SH-SY5Y (cell line): ENCODE measurements around the gene PLAAT3.

Experiments
- GATA2 ChIP-seq: IDR thresholded peaks from 2 replicates; pipeline ENCODE4 v1.6.1; 2011; ENCODE audit warnings: mild to moderate bottlenecking, low read depth, low read length
- GATA3 ChIP-seq: IDR thresholded peaks from 2 replicates; pipeline ENCODE4 v1.6.1; 2011; ENCODE audit warnings: low read depth, mild to moderate bottlenecking, low read length, moderate library complexity

The PLAAT3 gene

DNA sequence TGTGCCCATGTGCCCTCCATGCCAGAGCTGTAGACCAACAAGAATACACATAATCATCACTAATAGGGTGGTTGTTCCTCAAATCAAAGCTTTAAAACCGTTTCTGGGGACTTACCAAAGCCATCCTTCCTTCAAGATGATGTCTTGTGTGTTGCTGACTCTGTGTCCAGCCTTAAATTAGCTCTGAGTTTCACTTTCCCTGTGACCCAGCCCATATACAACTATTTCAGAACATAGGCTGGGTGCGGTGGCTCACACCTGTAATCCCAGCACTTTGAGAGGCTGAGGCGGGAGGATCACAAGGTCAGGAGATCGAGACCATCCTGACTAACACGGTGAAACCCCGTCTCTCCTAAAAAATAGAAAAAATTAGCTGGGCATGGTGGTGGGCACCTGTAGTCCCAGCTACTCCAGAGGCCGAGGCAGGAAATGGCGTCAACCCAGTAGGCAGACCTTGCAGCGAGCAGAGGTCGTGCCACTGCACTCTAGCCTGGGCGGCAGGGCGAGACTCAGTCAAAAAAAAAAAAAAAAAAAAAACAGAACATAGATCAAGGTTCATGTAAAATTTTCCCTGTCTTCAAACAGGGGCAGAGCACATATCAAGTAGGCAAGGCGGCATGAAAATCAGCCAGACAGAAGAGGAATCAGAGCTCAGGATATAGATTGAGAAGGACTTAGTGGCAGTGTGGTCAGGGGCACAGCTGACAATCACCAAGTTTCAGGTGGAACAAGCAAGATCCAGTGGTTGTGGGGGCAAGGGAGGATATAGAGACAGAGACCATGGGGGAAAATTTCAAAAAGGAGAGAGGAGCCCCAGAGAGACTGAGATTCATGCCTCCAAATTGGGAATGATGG lies 50.8 kb downstream of the PLAAT3 start, which contains the start of gene PLAAT2:
Gene PLAAT2, minus strand, starts transcription at position 179 of the 855 bp plus-strand sequence. Its CDS starts 55 bp downstream, at position 124.
- no peak for TF ChIP-seq GATA2
- no peak for TF ChIP-seq GATA3

DNA sequence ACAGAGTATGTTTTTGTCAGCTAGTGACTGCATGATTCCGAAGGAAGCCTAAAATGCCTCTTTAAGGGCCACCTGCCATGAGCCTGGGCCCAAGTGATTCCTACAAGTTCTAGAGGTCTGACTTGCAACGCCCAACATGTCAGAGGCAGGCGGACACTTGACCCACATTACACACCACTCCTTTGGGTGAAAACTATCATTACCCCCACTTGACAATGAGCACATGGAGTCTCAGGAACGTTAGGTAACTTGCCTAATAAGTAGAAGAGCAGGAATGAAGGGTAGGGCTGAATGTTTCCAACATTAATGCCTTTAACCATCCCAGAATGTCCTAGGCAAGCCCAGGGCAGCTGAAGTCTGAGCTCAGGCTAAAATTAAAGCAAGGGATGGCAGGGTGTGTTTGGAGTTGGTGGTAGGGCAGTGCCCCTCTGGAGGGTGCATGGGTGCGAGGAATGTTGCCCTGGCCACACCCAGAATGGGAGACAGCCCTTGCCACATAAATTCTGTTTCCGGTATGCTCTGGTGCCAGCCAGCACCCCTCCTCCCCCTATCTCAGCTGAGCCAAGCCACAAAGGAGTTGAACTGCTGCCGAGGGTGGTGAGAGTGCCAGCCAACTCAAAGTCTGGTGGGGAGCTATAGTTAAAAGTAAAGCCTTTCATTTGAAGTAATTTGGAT lies 53.6 kb downstream of the PLAAT3 start:
- TF ChIP-seq GATA3 = no peak
- TF ChIP-seq GATA2 = no peak

- TF ChIP-seq GATA3 (no peak), GATA2 (no peak)
Measured at GRCh38 chr11:63558459-63559157, 55.6 kb downstream of the PLAAT3 start.

GRCh38 chr11:63557570-63557969 lies 56.7 kb downstream of the PLAAT3 start:
- TF ChIP-seq GATA3 (no peak), GATA2 (no peak)

DNA sequence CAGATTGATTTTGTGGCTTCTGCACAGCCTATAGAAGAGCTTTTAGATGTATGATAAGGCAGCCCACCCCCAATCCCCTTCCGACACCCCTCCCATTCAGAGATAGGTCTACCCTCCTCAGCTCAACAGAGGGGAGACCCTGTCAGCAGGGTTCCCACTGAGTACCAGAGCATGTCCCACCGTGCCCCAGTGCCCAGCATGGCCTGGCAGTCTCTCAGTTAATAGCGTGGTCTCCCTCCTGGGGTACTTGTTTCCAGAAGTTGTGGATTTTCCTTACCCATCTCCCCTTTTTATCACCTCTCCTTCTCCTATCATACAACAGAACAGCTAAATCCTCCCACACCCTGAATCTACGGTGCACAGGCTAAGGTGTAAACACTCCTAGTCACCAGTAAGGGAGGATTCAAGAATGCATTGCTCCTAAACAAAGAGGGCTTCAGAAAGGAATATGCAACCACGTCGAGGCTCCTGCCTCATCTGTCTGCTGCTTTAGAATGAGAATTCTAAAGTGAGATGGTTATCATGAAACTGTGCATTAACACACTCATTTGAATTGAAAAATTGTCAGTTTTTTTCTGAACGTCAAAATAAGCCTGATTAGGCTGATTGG lies 57.7 kb downstream of the PLAAT3 start:
- no peak for TF ChIP-seq GATA2
- no peak for TF ChIP-seq GATA3

DNA sequence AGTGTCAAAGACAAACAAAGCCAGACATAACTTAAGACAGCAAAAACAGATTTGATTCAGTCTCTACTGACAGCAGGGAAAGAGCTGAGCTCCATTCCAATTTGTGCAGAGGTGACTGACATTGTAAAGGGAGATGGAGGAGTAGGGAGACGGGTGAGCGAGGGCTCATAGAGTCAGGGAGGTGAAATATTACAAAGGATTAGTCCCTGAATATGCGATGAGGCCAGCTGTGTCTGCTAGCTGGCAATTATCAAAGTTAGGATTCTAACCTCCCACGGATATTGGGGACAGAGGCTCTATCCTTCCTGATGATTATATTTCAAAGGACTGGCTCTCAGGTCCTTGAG lies 59.4 kb downstream of the PLAAT3 start:
- no peak for TF ChIP-seq GATA3

DNA sequence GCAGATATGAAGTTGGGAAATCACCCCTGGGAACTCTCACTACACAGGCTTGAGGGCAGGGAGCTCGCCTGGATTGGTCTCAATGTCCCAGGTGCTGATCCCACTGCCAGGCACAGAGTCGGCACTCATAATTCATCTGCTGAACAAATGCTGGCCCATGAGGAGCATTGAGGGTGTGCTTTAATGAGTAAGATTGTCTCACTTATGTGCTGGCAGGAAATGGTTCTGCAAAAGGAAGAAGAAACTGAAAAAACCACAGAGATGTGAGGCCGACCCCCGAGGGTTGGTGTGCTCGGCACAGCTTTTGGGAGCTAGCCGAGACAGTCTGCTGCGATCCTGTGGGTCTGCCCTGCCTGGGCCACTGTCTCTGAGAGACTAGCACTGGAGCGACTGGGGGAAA lies 60.5 kb downstream of the PLAAT3 start:
- TF ChIP-seq GATA2 (no peak), GATA3 (no peak)

DNA sequence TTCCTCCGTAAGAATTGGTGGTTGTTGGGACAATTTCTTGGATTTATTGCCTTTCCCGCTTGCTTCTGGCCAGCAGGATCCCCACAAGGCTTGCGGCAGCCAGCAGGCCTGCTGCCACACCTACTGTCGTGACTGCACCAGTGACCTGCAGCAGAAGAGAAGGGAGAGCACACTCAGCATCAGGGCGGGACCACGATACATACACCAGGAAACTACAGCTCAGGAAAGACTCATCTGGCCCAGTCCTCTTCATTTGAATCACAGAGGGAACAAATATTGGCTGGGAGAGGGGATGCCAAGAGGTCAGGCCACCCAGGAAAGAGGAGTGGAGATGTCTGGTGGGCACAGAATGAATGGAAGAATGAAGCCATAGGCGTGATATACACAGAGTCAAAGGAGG lies 61.3 kb downstream of the PLAAT3 start:
- TF ChIP-seq GATA2 (no peak), GATA3 (no peak)

- no peak for TF ChIP-seq GATA3
- TF ChIP-seq GATA2 = no peak
Measured at GRCh38 chr11:63551889-63552266, 62.4 kb downstream of the PLAAT3 start.

GRCh38 chr11:63551091-63551888 lies 62.9 kb downstream of the PLAAT3 start:
- TF ChIP-seq GATA3 (no peak), GATA2 (no peak)

DNA sequence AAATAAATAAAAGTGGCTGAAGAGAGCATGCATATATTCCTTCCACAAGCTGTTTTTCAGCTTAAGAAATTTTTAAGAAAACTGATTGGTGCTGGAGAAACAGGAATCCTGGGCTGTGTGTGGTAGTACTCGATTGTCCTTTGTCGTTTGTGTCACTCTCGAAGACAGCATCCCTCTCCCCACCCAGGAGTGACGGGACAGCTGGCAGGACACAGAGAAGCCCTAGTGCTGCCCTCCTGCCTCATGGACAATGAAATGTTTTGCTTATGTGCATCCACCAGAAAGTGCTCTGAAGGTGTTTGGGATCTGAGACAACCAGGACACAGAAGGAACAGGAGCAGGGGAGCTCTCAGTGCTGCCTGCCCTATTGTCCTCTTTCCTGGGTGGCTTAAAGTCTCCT lies 64.8 kb downstream of the PLAAT3 start:
- TF ChIP-seq GATA2 = no peak
- no peak for TF ChIP-seq GATA3

GRCh38 chr11:63548178-63548577 lies 66.1 kb downstream of the PLAAT3 start:
- TF ChIP-seq GATA2 = no peak
- TF ChIP-seq GATA3 = no peak

GRCh38 chr11:63547061-63547460 lies 67.2 kb downstream of the PLAAT3 start:
- TF ChIP-seq GATA3 = no peak
- TF ChIP-seq GATA2 = no peak
